GM21717 (cell line): Measurements from ENCODE around the gene MYO7A.

Source experiments
- ATAC-seq: cut with Tn5 transposase; IDR thresholded peaks from one replicate; pipeline ENCODE4 v1.9.1; 2021; ENCODE audit warnings: mild to moderate bottlenecking, moderate library complexity; ENCODE audit not compliant: unreplicated experiment

MYO7A gene

DNA sequence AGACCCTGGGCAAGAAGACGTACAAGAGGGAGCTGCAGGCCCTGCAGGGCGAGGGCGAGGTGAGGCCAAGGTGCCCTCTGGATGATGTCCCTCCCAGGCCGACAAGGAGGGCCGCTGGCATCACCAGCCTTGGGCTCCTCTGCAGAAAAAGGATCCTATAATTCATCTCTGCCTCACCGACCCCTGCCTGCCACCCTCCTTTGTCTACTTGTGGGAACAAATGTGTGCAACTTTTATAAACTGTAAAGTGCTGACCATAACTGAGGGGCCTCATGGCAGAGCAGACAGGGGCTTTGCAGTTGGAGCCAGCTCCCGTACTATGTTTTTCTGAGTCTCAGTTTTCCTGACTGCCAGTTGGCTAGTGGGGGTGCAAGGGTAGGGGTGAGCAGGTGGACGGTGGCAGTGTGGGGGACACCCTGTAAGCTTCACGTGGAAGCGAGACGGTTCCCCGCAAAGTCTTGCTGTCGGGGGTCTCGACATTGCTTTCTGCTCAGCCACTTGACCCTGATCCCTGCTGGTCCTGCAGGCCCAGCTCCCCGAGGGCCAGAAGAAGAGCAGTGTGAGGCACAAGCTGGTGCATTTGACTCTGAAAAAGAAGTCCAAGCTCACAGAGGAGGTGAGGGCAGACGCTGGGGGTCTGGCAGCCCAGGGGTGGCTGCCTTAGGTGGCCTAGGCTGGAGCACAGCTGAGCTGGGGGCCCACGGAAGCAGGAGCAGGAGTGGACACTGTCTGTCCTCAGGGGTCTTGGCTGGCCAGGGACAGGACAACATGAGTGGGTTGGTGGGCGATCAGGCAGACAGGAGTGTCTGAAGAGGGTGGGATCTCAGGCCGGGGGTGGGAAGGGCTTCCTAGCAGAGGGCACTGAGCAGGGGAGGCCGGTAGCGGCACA is 54.7 kb downstream of the MYO7A start:
- ATAC-seq = no peak

- no peak for ATAC-seq
Measured at GRCh38 chr11:77183431-77183984, 55.5 kb downstream of the MYO7A start.

DNA sequence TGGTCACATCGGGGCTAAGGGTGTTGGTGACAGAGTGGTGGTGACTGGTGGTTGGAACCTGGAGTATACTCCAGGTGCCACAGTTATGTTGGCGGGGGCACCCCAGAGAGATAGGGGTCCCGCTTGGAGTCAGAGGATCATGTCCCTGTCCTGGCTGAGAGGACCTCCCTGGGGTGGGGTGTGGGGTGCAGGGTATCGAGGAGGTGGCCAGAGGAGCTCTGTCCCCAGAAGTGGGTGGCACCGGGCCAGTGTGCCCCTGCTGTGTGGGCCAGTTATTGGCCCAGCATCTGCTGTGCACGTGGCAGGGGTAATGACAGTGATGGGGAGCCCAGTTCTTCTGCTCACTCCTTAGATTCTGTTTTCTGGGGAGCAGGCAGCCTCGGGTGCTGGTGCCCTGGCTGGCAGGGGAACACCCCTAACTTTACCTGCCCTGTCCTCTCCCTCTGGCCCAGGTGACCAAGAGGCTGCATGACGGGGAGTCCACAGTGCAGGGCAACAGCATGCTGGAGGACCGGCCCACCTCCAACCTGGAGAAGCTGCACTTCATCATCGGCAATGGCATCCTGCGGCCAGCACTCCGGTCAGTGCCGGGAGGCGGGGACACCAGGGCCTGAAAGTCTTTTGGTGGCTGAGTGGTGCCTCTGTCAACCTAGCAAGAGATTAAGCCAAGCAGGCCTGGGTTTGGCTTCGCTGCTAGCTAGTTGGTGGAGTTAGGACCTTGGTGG is 56.3 kb downstream of the MYO7A start:
- ATAC-seq = no peak

GRCh38 chr11:77186302-77186701 is 58.3 kb downstream of the MYO7A start:
- no peak for ATAC-seq

DNA sequence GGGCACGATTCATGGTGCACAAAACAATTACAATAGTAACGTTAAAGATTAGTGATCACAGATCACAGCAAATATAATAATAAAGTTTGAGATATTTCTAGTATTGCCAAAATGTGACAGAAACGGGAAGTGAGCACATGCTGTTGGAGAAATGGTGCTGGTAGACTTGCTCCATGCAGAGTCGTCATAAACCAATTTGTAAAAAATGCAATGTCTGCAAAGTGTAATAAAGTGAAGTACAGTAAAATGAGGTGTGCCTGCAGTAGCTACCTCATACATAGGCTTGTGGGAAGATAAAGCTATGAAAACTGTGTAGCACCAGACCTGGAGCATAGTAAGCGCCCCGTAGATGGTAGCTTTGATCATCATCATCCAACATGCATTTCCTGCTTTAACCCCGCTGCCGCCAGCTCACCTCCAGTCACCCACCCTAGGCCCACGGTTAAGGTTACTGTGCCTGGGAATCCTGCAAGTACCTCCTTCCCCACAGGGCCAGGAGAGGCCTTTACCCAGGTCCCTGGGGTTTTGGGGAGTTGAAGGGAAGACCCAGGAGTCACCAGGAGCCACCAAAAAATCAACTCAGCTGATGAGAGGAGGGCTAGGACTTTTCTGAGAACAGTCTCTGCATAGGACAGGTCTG is 59.2 kb downstream of the MYO7A start:
- no peak for ATAC-seq

- no peak for ATAC-seq
Measured at GRCh38 chr11:77187776-77188632, 60.0 kb downstream of the MYO7A start.

- no peak for ATAC-seq
Measured at GRCh38 chr11:77188633-77189491, 60.8 kb downstream of the MYO7A start.

GRCh38 chr11:77189588-77190210 is 61.7 kb downstream of the MYO7A start:
- ATAC-seq = no peak

DNA sequence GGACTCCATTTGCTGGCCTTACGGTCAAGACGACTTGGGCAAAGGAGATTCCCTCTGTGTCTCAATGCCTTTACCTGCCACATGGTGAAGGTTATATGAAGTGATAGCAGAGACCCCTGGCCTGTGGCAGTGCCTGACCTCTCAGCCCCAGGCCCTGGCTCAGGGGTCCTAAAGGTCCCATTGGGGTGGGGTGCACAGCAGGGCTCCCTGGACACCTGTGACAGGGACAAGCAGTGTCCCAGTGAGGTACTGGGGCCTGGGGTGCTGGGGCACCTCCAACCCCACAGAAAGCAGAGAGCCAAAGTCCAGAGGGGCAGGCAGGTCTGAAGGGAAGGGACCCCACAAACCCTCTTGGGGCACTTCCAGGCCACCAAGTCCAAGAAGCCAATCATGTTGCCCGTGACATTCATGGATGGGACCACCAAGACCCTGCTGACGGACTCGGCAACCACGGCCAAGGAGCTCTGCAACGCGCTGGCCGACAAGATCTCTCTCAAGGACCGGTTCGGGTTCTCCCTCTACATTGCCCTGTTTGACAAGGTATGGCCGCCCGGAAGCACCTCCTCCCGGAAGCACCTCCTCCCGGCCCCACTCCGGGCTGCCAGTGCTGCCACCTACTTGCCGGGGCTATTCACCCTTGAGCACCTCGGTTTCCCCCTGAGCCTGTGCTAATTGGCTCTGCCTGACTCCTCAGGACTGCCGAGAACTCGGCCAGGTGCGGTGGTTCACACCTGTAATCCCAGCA is 62.5 kb downstream of the MYO7A start:
- ATAC-seq = no peak

DNA sequence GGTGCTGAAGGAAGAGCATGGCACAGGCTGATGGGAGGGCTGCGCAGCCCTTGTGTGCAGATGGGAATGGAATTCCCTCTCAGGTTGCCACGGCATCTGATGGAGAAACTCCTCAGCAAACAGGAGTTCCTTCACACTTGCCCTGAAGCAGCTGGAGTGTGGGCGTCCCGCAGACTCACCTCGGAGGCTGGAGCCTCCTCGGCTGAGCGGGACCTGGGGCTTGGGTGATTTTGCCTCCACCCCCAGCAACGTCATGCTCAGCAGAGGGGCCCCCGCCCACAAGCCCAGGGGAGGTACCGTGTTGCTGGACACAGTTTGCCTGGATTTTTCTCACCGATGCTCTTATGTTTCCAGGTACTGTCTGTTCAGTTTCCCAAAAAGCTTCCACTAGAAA is 63.4 kb downstream of the MYO7A start:
- no peak for ATAC-seq

- no peak for ATAC-seq
Measured at GRCh38 chr11:77191823-77192495, 63.9 kb downstream of the MYO7A start.

GRCh38 chr11:77193167-77193566 is 65.1 kb downstream of the MYO7A start:
- ATAC-seq = no peak

GRCh38 chr11:77193911-77194830 is 66.1 kb downstream of the MYO7A start:
- ATAC-seq = no peak

DNA sequence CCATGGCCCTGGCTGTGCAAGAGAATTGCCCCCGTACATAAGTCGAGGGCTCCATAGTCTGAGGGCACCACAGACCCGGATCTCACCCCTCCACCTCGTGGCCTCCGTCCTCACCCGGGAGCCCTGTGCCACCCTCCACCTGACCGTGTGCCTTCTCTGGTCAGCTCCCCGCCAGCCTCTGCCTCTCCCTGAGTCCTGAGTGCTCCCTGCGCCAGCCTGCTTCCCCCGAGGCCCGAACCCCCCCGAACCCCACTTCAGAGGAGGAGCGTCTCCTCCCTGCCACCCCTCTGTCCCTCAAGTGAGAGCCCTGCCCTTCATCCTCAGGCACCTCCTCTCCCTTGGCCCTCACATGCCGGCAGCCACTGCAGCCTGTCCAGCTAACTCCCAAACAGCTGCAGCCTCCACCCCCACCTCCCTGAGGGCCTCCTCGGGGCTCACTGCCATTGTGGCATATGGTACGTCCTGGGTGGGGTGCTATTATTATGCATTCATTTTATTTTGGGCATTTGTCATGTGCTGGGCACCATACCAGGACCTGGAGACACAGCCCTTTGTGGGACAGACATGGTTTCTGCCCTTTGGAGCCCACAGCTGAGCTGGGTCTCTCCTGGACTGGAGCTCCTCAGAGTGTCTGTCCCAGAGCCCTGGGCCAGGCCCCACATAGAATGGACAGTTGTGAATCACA is 67.2 kb downstream of the MYO7A start:
- ATAC-seq = no peak

- no peak for ATAC-seq
Measured at GRCh38 chr11:77196961-77197360, 68.9 kb downstream of the MYO7A start.

GRCh38 chr11:77197626-77198320 is 69.7 kb downstream of the MYO7A start:
- no peak for ATAC-seq
